ENCODE measurements around the gene PSME2. TPM values are rescaled to one million over a fixed set of nuclear protein-coding genes. Genes with fewer than 3 reads are reported as not detected.

PSME2 gene
- total RNA-seq, 1 donor = 78.3 TPM

DNA sequence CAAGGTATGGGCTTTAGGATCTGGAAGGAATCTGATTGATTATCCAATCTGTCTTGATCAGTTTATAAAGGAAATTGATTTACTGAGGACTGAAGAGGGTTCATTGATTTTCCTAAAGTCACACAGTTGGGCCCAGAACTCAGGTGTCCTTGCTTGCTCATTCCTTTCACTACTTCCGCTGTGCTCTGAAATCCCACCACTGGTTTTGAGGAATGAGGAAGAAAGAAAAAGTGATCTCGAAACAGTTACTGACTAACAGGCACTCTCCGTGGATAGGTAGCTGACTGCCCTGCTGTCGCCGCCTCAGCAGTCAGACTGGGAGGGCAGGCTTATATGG lies 16.1 kb downstream of the PSME2 start, which contains the start of gene FITM1:
FITM1 (plus strand) TSS at position 280 of the 337 bp plus-strand sequence. CDS start 905 bp downstream, outside the sequence.
- no peak for DNase-seq (ENCODE audit: low read depth)
- H3K4me3 ChIP-seq (ENCODE audit: low read depth, low read length) = no peak within 1 kb of the TSS
- TF ChIP-seq, protein P1, sequence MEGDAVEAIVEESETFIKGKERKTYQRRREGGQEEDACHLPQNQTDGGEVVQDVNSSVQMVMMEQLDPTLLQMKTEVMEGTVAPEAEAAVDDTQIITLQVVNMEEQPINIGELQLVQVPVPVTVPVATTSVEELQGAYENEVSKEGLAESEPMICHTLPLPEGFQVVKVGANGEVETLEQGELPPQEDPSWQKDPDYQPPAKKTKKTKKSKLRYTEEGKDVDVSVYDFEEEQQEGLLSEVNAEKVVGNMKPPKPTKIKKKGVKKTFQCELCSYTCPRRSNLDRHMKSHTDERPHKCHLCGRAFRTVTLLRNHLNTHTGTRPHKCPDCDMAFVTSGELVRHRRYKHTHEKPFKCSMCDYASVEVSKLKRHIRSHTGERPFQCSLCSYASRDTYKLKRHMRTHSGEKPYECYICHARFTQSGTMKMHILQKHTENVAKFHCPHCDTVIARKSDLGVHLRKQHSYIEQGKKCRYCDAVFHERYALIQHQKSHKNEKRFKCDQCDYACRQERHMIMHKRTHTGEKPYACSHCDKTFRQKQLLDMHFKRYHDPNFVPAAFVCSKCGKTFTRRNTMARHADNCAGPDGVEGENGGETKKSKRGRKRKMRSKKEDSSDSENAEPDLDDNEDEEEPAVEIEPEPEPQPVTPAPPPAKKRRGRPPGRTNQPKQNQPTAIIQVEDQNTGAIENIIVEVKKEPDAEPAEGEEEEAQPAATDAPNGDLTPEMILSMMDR (IDR thresholded peaks at IDR 0.05; ENCODE audit: insufficient read depth, low read length) = no peak

DNA sequence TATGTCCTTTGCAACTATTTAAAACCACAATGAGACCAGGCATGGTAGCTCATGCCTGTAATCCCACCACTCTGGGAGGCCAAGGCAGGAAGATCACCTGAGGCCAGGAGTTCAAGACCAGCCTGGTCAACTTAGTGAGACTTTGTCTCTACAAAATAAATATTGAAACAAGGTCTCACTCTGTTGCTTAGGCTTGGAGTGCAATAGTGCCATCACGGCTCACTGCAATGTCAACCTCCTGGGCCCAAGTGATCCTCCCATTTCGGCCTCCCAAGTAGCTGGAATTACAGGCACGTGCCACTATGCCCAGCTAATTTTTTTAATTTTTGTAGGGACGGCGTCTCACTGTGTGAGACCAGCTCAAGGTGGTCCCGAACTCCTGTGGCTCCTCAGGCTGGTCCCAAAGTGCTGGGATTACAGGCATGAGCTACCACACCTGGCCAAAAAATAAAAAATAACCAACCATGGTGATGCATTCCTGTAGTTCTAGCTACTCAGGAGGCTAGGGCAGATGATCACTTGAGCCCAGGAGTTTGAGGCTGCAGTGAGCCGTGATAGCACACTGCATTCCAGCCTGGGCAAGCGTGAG lies 16.9 kb downstream of the PSME2 start:
- no peak overlapping the region for H3K4me3 ChIP-seq (ENCODE audit: low read depth, low read length)
- TF ChIP-seq, protein P1 (IDR thresholded peaks at IDR 0.05; ENCODE audit: insufficient read depth, low read length) = no peak
- DNase-seq (ENCODE audit: low read depth) = no peak

DNA sequence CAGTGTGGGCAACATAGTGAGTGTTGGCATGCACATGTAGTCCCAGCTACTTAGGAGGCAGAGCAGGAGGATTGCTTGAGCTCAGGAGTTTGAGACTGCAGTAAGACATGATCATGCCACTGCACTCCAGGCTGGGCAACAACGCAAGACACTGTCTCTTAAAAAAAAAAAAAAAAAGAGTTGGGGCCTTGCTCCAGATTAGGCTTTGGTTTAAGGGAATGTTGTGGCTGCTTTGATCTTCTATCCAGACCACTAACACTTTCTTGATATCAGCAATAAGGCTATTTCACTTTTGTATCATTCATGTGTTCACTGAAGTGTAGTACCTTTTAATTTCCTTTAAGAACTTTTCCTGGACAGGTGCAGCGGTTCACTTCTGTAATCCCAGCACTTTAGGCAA lies 18.7 kb downstream of the PSME2 start:
- no peak for DNase-seq (ENCODE audit: low read depth)
- TF ChIP-seq, protein P1 (IDR thresholded peaks at IDR 0.05; ENCODE audit: insufficient read depth, low read length) = no peak
- no peak overlapping the region for H3K4me3 ChIP-seq (ENCODE audit: low read depth, low read length)

DNA sequence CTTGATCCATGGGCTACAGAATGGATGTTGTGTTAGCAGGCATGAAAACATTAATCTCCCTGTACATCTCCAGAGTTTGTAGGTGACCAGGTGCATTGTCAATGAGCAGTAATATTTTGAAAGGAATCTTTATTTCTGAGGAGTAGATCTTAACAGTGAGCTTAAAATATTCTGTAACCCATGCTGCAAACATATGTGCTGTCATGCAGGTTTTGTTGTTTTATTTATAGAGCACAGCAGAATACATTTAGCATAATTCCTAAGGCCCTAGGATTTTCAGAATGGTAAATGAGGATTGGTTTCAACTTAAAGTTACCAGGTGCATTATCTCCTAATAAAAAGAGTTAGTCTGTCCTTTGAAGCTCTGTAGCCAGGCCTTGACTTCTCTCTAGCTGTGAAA lies 19.5 kb downstream of the PSME2 start:
- DNase-seq (ENCODE audit: low read depth) = no peak
- TF ChIP-seq, protein P1 (IDR thresholded peaks at IDR 0.05; ENCODE audit: insufficient read depth, low read length) = no peak
- H3K4me3 ChIP-seq (ENCODE audit: low read depth, low read length) = no peak overlapping the region

DNA sequence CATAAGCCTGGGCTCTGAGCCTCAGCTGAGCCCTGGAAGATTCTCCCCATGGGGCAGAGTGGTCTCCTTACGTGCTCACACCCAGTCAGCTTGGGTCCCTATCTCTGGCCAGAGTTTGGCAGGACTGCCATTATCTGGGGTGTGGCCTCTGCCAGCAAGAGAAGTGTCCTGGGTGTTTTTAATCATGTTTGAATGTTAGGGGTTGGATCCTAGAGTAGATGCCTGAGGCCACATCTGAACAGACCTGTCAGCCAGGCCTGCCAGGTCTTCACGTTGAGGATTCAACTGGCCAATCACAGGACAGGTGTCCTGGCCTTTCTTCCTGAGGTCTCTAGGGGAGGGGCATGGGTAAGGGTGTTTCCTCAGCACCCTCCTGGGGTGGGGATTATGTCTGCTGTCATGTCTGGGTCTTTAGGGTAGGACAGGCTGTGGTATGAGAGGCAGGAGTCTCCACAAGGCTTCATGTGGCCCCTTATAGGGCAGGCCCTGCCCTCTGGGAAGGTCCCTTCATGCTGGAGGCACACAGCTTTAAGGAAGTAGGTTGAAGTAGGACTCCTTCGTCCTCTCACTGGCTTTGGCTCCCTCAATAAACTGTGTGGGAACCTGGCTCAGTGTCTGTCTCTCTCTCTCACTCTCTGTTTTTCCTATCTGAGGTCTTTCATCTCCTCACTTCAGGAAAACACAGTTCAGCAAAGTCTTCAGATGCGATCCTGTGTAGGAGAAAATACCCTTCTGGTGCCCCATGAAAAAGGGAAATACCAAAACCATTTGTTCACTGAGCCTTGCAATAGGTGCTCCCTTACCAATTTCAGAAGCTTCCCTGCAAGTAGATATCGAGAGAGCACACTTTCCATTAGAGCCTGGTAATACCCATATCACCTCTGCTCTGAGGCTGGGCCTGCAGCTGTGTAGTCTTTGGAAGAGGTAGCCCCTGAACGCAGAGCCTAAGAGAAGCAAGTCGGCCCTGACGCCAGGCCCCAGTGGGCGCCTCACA lies 22.7 kb downstream of the PSME2 start:
- no peak for DNase-seq (ENCODE audit: low read depth)
- TF ChIP-seq, protein P1 (IDR thresholded peaks at IDR 0.05; ENCODE audit: insufficient read depth, low read length) = no peak
- H3K4me3 ChIP-seq (ENCODE audit: low read depth, low read length) = no peak overlapping the region

DNA sequence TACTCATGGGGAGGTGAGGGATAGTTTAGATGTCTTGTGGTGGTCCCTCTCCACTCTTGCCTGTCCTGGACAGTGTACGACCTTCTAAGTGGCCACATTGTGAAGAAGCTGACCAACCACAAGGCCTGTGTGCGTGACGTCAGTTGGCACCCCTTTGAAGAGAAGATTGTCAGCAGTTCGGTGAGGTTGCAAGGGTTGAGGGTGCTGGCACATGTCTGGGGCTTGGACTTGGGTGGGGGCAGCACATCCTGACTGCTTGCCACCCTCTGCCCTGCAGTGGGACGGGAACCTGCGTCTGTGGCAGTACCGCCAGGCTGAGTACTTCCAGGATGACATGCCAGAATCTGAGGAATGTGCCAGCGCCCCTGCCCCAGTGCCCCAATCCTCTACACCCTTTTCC lies 23.5 kb downstream of the PSME2 start:
- no peak overlapping the region for H3K4me3 ChIP-seq (ENCODE audit: low read depth, low read length)
- no peak for DNase-seq (ENCODE audit: low read depth)
- TF ChIP-seq, protein P1 (IDR thresholded peaks at IDR 0.05; ENCODE audit: insufficient read depth, low read length) = no peak

All from fibroblast of the aortic adventitia (primary cell).